GM19468 (cell line): ENCODE data around the gene SGF29.
"Not testable (repeated sequence)": the region's sequence is repeated elsewhere in the genome, so short reads cannot be mapped to it uniquely, and the experiment has no call there.

Experiments
- ATAC-seq: cut with Tn5 transposase; IDR thresholded peaks from one replicate; pipeline ENCODE4 v1.9.1; 2021; ENCODE audit warnings: mild to moderate bottlenecking, moderate library complexity, moderate number of reproducible peaks; ENCODE audit not compliant: unreplicated experiment; ENCODE audit errors: extremely low read depth

SGF29 gene

GRCh38 chr16:28531777-28532744 is 21.7 kb upstream of the SGF29 start:
- ATAC-seq: no peak

GRCh38 chr16:28532940-28533647 is 20.6 kb upstream of the SGF29 start:
- ATAC-seq: no peak

DNA sequence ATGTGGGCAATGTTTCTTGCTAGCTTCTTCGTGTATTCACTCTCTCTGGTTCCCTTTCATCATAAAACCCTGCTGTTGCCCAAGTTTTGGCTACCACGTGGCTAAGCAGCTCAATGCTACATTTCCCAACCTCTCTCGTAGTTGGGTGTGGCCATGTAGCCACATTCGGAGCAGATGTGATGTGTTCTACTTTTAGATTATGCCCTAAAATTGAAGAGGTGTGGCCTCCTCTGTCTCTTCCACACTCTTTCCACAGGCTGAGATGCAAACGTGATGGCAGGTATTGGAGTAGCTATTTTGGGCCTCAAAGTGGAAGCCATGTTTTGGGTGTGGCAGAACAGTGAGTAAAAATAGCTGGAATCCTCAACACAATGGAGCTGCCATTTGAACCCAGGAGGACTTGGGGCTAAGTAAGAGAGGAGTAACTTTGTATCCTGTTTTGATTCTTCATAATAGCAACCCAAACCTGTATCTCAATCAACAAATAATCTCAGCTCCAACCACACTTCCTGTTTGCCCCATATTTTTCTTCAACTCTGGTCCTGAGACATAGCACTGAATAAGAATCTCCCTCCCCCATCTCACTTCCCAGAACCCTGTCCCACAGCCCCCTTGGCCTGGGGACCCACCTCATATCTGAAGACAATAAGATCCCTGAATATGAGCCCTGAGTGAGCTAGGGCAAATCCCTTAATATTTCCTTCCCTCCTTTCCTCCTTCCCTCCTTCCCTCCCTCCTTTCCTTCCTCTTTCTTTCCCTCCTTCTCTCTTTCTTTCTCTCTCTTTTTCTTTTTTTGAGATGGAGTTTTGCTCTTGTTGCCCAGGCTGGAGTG is 19.0 kb upstream of the SGF29 start:
- no peak for ATAC-seq

DNA sequence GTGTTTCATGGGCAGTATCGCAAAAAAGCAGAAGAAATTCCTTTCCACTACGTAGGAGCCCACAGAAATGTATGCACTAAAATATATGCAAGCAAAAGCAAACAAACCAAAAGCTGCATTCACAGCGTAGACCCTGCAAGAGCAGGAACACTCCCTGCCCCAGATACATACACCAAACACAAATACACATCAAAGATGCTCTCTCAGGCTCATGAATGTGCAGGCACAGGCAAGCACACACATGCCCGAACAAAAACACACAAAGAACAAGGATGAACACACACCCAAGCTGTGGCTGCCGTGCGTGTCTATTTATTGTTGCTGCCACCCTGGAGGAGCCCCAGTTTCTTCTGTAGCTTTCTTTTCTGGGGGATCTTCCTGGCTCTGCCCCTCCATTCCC is 16.6 kb upstream of the SGF29 start:
- ATAC-seq: no peak

DNA sequence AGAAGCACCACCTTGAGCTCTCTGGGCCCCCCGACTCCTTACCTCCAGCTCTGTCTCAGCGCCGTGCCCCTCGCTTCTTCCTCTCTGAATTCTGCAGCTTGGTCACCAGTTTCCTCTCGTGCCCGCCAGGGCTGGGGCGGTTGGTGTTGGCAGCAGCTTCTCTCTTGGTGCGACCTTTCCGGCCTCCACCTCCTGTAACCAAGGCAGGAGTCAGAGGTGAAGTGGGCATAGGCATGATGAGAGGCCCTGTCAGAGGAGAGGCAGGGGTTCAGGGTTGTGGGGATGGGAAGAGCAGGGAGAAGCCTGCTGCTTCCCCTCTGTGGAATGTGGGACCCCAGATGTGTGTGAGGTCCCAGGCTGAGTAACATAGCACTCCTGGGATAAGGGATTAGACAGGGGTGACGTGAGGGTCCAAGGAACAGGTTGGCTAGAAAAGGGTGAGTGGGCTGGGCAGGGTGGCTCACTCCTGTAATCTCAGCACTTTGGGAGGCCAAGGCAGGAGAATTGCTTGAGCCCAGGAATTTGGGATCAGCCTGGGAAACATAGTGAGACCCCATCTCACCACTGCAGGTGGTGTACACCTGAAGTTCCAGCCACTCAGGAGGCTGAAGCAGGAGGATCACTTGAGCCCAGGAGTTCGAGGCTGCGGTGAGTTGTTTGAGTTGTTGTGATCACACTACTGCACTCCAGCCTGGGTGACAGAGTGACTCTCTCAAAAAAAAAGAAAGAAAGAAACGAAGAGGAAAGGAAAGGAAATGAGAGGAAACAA is 15.6 kb upstream of the SGF29 start:
- no peak for ATAC-seq

DNA sequence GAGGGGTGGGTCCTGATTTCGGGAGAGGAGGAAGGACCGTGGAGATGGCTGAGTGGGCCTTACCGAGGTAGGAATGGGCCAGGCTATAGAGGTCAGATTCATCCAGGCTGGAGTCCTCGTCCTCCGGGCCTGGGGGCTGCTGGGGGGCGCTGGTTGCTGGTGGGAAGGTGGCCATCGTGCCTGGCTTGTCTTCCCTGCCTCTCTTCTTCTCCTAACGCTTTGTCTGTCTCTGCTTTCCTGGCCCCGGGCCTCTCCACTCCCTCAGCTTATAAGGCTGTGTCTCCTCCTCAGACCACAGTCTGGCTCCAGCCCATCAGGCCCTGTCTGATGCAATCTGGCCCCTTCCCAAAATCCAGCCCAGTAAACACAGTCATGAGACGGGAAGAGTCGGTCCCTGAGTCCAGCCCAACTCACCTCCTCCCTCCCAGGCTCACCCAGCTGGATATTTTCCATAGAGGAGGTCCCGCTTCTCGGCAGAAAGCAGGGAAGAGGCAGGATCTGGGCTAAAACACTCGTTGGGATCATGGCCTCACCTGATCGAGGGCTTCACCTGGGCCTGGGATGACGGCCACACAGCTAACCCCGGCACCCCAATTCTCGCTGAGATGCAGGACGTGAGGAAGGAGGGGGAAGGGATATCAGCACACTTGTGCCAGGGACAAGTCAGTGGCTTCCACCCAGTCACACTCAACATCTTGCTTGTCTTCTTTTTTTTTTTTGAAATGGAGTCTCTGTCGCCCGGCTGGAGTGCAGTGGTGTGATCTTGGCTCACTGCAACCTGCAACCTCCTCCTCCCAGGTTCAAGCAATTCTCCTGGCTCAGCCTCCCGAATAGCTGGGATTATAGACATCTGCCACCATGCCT is 14.8 kb upstream of the SGF29 start, which contains the start of gene NUPR1:
TSS of gene NUPR1 (minus strand) at position 242 of the 864 bp plus-strand sequence. CDS start at position 175, 67 bp downstream.
- no peak for ATAC-seq

GRCh38 chr16:28540346-28540745 is 13.4 kb upstream of the SGF29 start:
- no peak for ATAC-seq

DNA sequence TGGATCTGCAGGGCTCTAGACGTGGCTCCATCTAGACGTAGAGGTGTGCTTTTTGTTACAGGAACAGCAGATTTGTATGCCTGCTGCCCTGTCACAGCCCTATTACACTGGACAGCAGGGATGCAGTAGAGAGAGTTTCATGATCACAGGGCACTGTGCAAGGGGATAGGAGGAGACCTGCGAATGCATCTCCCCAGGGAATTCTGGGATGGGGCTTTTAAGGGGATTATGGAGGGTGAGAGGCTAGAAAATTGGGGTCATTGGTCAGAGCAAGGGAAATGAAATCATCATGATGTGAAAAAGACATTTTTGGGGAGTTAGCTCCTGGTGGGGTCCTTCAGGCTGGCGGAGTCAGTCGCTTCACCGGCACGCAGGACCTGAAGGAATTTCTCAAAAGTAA is 11.1 kb upstream of the SGF29 start:
- ATAC-seq: no peak

DNA sequence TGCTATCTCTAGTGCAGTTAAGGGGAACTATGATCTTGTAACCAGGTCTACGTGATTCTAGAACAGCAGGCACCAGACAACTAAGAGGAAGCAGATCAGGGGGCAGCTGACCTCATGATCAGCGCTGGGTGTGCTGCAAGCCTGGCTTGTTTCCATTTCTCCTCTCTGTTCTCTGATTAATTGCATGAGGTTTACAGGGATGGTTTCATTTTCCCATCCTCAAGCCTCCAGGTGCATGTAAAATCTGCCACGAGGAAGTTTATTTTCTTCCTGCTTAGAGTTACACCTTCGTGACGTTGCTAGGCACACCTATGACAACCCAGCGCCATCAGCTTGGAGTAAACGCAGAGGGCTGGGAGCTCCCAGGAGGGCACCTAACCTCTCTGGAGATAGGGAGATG is 10.6 kb upstream of the SGF29 start:
- no peak for ATAC-seq

- no peak for ATAC-seq
Observed at GRCh38 chr16:28544998-28545397, 8.7 kb upstream of the SGF29 start.

DNA sequence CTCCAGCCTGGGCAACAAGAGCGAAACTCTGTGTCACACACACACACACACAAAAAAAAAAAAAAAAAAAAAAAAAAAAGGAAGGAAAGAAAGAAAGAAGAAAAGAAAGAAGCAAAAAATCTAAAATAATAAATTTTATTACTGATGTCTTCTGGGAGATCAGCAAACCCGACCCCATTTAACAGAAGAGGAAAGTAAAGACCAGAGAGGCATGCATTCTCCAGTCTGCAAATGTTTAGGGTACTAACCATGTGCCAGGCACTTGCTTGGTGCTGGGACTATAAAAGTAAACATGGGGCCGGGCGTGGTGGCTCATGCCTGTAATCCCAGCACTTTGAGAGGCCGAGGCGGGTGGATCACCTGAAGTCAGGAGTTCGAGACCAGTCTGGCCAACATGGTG is 7.8 kb upstream of the SGF29 start:
- ATAC-seq: not testable (repeated sequence)

DNA sequence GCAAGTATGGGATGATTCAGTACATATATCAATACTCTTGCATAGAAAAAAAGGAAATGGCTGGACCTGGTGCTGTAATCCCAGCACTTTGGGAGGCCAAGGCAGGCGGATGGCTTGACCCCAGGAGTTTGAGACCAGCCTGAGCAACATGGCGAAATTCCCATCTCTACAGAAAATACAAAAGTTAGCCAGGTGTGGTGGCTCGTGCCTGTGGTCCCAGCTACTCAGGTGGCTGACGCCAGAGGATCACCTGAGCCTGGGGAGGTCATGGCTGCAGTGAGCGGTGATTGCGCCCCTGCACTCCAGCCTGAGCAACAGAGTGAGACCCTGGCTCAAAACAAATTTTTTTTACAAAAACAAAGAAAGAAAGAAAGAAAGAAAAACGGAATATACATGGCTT is 7.1 kb upstream of the SGF29 start:
- no peak for ATAC-seq

DNA sequence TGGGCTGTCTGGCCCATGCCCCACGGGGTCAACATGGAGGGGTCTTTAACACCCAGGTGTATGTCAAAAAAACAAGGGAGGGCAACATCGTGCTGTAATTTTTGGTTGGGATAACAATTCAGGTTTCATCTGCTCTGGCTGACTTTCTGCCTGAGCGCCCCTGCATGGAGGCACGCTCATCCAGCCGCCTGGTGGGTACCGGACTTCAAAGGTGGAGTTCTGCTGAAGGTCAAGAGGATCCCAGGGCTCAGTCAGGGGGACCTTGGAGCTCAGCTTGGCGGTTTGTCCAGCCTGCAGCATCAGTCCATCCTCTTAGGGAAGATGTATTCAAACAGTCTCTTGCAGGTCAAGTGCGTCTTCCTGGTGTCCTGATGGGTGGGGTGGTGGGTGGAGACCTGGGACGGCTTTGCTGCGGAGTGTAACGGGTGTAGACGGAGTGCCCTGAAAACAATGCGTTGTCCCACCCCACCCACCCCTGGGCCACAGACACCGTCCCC is 5.4 kb upstream of the SGF29 start:
- no peak for ATAC-seq

DNA sequence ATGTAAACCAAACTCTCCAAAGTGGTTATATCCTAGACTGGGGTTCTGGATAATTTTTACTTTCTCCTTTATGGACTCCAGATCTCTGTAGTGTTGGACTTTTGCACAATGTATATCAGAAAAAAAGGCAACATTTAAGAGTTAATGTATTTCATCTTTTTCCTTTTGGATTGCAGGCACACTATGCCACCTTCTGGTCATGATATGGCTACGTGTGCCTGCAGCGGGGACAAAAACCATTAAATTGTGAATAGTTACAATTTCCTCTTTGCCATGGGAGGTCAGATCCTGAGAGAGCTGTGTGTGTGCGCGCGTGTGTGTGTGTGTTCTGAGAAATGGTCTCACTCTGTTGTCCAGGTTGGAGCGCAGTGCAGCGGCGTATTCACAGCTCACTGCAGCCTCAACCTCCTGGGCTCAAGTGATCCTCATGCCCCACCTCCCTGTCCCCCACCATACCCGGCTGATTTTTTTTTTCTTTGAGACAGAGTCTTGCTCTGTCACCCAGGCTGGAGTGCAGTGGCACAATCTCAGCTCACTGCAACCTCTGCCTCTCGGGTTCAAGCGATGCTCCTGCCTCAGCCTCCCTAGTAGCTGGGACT is 4.3 kb upstream of the SGF29 start:
- no peak for ATAC-seq

DNA sequence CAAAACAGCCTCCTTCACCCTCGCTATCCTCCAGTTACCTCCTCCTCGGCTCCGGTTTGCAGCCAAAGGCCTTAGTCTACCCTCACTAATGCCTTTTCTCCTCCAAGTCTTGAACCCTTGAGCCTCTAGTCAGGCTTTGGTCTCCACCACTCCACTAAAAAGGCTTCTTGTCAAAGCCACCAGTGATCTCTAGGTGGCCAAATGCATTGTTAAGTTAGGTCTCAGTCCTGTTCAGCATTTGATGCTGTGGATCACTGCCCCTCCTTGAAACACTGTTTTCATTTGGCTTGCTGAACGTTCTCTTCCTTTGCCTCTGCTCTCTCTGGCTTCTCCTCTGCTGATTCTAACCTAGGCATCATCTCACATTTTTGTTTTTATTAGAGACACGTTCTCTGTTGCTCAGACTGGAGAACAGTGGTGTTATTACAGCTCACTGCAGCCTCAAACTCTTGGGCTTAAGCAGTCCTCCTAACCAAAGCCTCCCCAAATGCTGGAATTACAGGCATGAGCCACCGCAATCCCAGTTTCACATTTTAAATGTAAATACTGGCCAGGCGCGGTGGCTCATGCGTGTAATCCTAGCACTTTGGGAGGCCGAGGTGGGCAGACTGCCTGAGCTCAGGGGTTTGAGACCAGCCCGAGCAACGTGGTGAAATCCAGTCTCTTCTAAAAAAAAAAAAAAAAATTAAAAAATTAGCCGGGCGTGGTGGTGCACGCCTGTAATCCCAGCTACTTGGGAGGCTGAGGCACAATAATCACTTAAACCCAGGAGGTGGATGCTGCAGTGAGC is 1.1 kb downstream of the SGF29 start:
- ATAC-seq: no peak

DNA sequence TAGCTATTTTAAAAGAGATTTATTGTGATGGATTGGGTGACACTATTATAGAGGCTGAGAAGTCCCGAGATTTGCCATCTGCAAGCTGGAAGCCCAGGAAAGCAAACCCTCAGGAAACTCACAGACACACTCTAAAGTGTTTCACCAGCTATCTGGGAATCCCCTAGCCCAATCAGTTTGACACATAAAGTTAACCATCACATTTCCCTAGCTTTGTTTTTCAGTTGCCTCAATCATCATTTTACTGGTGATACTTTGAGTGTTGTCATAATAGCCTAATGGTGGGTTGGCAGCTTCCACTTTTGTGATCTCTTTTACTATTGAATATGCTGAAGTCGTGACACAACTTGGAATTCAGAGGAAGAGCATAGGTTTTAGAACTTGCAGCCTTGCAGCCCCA is 1.8 kb downstream of the SGF29 start:
- no peak for ATAC-seq

GRCh38 chr16:28556914-28557320 is 3.2 kb downstream of the SGF29 start:
- no peak for ATAC-seq
